Activated T-helper 9 cell treated with anti-CD3 and anti-CD28 coated beads, Interleukin-2, amount 50 U/mL, for 16 hours (primary cell): ENCODE results near the gene AGAP3.

ENCODE experiments used
- DNase-seq: peaks from one replicate; pipeline ENCODE4 v3.0.0-alpha.2; 2020; ENCODE audit warnings: low read depth

AGAP3 gene

GRCh38 chr7:151187409-151188251, 101.4 kb downstream of the AGAP3 start:
- DNase-seq: no peak

GRCh38 chr7:151188252-151188542, 101.9 kb downstream of the AGAP3 start:
- no peak for DNase-seq

GRCh38 chr7:151189038-151189437, 102.8 kb downstream of the AGAP3 start:
- no peak for DNase-seq

- no peak for DNase-seq
Measured at GRCh38 chr7:151191544-151191943, 105.3 kb downstream of the AGAP3 start.

- no peak for DNase-seq
Measured at GRCh38 chr7:151192002-151192539, 105.8 kb downstream of the AGAP3 start.

- no peak for DNase-seq
Measured at GRCh38 chr7:151193203-151193978, 107.1 kb downstream of the AGAP3 start.
